SIG-M5 treated with dmso at 0.1 percent for 504 hours (cell line): ENCODE measurements around the gene CDC27.
"Not testable (repeated sequence)": the region's sequence is repeated elsewhere in the genome, so short reads cannot be mapped to it uniquely, and the experiment has no call there.

ENCODE experiments used
- DNase-seq: peaks from one replicate; lab custom pipeline; 2025; ENCODE audit not compliant: unreplicated experiment; lab: John Stamatoyannopoulos, UW

Gene CDC27

GRCh38 chr17:47135235-47135634 lies 53.9 kb downstream of the CDC27 start:
- no peak for DNase-seq

GRCh38 chr17:47134354-47134753 lies 54.7 kb downstream of the CDC27 start:
- not testable (repeated sequence) for DNase-seq

- no peak for DNase-seq
These were observed 57.3 kb downstream of the CDC27 start for GRCh38 chr17:47131761-47132160.

GRCh38 chr17:47126835-47127234 lies 62.3 kb downstream of the CDC27 start:
- DNase-seq, result not testable (repeated sequence)

GRCh38 chr17:47123262-47123661 lies 65.8 kb downstream of the CDC27 start:
- DNase-seq, result not testable (repeated sequence)

GRCh38 chr17:47120521-47121095 lies 68.5 kb downstream of the CDC27 start:
- no peak for DNase-seq

- DNase-seq, result peak; percentile 11
These were observed 69.2 kb downstream of the CDC27 start for GRCh38 chr17:47119746-47120520.

GRCh38 chr17:47117386-47117785 lies 71.7 kb downstream of the CDC27 start:
- DNase-seq, result no peak

- no peak for DNase-seq
These were observed 83.0 kb downstream of the CDC27 start for GRCh38 chr17:47106130-47106529.

GRCh38 chr17:47105246-47105645 lies 83.8 kb downstream of the CDC27 start:
- not testable (repeated sequence) for DNase-seq

GRCh38 chr17:47102914-47103313 lies 86.2 kb downstream of the CDC27 start:
- DNase-seq, result no peak

GRCh38 chr17:47099987-47100711 lies 88.9 kb downstream of the CDC27 start:
- peak; percentile 90 for DNase-seq

- DNase-seq, result peak; percentile 19
These were observed 89.6 kb downstream of the CDC27 start for GRCh38 chr17:47099451-47099986.

- DNase-seq, result no peak
These were observed 92.8 kb downstream of the CDC27 start for GRCh38 chr17:47096343-47096742.

GRCh38 chr17:47095268-47095667 lies 93.8 kb downstream of the CDC27 start:
- DNase-seq, result no peak

- DNase-seq, result no peak
These were observed 102.0 kb downstream of the CDC27 start for GRCh38 chr17:47087093-47087492.

- DNase-seq, result no peak
These were observed 103.4 kb downstream of the CDC27 start for GRCh38 chr17:47085736-47086135.

- no peak for DNase-seq
These were observed 110.3 kb downstream of the CDC27 start for GRCh38 chr17:47078801-47079200.

- no peak for DNase-seq
These were observed 111.5 kb downstream of the CDC27 start for GRCh38 chr17:47077576-47077975.

- no peak for DNase-seq
These were observed 112.9 kb downstream of the CDC27 start for GRCh38 chr17:47076171-47076570.

- DNase-seq, result not testable (repeated sequence)
These were observed 114.7 kb downstream of the CDC27 start for GRCh38 chr17:47074361-47074760.

GRCh38 chr17:47073629-47074028 lies 115.5 kb downstream of the CDC27 start:
- DNase-seq, result not testable (repeated sequence)
